Liver (tissue), 3 donors: ENCODE measurements around the gene TRAFD1.

Experiments used
- HNF4A ChIP-seq, 2 donors: conservative IDR thresholded peaks; 2 replicates each; pipeline ENCODE4 v1.6.1; 2016; ENCODE audit warnings: antibody characterized with exemption in 2 of 2, mild to moderate bottlenecking in 2 of 2
- TF ChIP-seq, protein P1 (sequence below): IDR thresholded peaks from 2 replicates; pipeline ENCODE4 v1.6.1; 2016; ENCODE audit warnings: antibody characterized with exemption
- TF ChIP-seq, protein P2 (sequence below): fragments of 150-350 bp; IDR thresholded peaks from 2 replicates; pipeline ENCODE4 v1.5.1; 2017; ENCODE audit warnings: improper control_type of control experiment, low read depth, low read length; ENCODE audit not compliant: missing input control
- TF ChIP-seq, protein P3 (sequence below): IDR thresholded peaks from 2 replicates; pipeline ENCODE4 v1.6.1; 2016; ENCODE audit warnings: antibody characterized with exemption, mild to moderate bottlenecking
- donor health status: healthy.
- donor health status: healthy.

DNA sequence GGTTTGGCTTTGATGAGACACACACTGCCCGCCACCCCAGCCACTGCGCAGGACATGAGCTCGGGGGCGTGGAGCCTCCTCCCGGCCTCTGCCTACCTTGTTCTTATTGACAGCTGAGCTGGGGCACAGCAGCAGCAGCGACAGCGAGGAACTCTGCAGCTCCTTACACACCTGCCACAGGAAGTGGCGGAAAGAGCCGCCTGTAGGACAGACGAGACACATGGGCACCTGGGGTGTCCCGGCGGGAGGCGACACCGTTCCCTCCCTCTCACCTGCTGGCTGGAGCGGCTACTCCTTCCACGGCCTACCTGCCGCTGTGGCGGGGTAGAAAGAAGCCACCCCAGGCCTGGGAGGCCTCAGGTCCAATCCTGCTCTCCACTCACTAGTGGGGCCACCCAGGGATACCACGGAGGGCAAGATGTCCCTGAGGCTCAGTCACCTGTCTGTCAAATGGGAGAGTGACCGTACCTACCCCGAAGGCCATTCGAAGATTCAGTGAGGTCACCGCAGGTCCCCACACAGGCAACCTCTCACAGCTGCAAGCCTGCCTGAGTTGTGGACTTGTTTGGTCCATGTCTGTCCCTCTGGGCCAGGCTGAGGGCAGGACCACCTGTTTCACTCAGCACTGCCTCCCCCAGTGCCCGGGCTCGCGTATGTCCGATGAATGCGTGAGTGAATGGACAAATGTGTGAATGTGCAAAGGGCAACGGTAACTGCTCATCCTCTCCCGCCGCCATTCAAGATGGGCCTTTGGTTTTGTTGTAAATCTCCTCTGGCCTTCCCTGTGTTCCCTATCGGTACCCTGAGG is 42.6 kb downstream of the TRAFD1 start:
- TF ChIP-seq, protein P1, sequence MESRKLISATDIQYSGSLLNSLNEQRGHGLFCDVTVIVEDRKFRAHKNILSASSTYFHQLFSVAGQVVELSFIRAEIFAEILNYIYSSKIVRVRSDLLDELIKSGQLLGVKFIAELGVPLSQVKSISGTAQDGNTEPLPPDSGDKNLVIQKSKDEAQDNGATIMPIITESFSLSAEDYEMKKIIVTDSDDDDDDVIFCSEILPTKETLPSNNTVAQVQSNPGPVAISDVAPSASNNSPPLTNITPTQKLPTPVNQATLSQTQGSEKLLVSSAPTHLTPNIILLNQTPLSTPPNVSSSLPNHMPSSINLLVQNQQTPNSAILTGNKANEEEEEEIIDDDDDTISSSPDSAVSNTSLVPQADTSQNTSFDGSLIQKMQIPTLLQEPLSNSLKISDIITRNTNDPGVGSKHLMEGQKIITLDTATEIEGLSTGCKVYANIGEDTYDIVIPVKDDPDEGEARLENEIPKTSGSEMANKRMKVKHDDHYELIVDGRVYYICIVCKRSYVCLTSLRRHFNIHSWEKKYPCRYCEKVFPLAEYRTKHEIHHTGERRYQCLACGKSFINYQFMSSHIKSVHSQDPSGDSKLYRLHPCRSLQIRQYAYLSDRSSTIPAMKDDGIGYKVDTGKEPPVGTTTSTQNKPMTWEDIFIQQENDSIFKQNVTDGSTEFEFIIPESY = no peak
- TF ChIP-seq, protein P2, sequence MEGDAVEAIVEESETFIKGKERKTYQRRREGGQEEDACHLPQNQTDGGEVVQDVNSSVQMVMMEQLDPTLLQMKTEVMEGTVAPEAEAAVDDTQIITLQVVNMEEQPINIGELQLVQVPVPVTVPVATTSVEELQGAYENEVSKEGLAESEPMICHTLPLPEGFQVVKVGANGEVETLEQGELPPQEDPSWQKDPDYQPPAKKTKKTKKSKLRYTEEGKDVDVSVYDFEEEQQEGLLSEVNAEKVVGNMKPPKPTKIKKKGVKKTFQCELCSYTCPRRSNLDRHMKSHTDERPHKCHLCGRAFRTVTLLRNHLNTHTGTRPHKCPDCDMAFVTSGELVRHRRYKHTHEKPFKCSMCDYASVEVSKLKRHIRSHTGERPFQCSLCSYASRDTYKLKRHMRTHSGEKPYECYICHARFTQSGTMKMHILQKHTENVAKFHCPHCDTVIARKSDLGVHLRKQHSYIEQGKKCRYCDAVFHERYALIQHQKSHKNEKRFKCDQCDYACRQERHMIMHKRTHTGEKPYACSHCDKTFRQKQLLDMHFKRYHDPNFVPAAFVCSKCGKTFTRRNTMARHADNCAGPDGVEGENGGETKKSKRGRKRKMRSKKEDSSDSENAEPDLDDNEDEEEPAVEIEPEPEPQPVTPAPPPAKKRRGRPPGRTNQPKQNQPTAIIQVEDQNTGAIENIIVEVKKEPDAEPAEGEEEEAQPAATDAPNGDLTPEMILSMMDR = no peak
- TF ChIP-seq, protein P3, sequence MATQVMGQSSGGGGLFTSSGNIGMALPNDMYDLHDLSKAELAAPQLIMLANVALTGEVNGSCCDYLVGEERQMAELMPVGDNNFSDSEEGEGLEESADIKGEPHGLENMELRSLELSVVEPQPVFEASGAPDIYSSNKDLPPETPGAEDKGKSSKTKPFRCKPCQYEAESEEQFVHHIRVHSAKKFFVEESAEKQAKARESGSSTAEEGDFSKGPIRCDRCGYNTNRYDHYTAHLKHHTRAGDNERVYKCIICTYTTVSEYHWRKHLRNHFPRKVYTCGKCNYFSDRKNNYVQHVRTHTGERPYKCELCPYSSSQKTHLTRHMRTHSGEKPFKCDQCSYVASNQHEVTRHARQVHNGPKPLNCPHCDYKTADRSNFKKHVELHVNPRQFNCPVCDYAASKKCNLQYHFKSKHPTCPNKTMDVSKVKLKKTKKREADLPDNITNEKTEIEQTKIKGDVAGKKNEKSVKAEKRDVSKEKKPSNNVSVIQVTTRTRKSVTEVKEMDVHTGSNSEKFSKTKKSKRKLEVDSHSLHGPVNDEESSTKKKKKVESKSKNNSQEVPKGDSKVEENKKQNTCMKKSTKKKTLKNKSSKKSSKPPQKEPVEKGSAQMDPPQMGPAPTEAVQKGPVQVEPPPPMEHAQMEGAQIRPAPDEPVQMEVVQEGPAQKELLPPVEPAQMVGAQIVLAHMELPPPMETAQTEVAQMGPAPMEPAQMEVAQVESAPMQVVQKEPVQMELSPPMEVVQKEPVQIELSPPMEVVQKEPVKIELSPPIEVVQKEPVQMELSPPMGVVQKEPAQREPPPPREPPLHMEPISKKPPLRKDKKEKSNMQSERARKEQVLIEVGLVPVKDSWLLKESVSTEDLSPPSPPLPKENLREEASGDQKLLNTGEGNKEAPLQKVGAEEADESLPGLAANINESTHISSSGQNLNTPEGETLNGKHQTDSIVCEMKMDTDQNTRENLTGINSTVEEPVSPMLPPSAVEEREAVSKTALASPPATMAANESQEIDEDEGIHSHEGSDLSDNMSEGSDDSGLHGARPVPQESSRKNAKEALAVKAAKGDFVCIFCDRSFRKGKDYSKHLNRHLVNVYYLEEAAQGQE = no peak
- TF ChIP-seq HNF4A (conservative IDR thresholded peaks at IDR 0.05) = no peak
